Prostate gland (tissue), 2 donors: ENCODE data around the gene ERCC6L2.

Source experiments
- POLR2AphosphoS5 ChIP-seq: sonication (generic); formaldehyde crosslinking; IDR thresholded peaks from one replicate; pipeline ENCODE4 v1.6.1; 2017; ENCODE audit warnings: antibody characterized with exemption
- TF ChIP-seq, protein P1 (sequence below), 4 experiments: fragments of 200-600 bp in 2 of 4; fragments of 450-650 bp in 2 of 4; sonication (generic) in 2 of 4; IDR thresholded peaks; 1 replicate in 3 of 4; 2 replicates in 1 of 4; pipeline ENCODE4 v1.5.1; 2016 to 2019; ENCODE audit warnings: antibody characterized with exemption in 4 of 4, mild to moderate bottlenecking in 2 of 4, moderate library complexity in 2 of 4

DNA sequence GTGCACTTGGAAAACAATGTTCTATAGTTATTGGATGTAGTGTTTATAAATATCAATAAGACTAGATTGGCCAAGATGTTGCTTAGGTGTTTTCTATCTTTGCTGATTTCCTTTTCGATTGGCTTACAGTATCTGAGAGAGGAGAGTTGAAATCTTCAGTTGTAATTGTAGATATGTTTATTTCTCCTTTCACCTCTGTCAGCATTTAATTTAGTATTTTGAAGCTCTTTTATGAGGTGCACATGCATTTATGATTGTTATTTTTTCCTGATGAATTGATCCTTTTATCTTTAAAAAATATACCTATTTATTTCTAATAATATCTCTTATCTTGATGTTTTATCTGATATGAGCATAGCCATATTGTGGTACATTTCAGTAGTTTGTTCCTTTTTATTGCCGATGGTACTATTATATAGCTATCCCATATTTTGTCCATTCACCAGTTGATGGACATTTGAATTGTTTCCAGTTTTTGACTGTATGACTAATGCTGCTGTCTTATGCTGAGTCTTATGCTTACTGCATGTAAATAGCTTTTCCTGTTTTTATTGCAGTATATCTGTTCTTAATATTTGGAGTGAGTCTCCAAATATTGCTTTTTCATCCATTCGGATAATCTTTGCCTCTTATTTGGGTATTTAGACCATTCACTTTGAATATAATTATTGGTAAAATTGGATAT lies 34.7 kb downstream of the ERCC6L2 start:
- TF ChIP-seq POLR2AphosphoS5, result no peak
- TF ChIP-seq, protein P1, sequence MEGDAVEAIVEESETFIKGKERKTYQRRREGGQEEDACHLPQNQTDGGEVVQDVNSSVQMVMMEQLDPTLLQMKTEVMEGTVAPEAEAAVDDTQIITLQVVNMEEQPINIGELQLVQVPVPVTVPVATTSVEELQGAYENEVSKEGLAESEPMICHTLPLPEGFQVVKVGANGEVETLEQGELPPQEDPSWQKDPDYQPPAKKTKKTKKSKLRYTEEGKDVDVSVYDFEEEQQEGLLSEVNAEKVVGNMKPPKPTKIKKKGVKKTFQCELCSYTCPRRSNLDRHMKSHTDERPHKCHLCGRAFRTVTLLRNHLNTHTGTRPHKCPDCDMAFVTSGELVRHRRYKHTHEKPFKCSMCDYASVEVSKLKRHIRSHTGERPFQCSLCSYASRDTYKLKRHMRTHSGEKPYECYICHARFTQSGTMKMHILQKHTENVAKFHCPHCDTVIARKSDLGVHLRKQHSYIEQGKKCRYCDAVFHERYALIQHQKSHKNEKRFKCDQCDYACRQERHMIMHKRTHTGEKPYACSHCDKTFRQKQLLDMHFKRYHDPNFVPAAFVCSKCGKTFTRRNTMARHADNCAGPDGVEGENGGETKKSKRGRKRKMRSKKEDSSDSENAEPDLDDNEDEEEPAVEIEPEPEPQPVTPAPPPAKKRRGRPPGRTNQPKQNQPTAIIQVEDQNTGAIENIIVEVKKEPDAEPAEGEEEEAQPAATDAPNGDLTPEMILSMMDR (IDR thresholded peaks at IDR 0.05), result no peak
